ENCODE results near the gene KRT35.

KRT35 gene

DNA sequence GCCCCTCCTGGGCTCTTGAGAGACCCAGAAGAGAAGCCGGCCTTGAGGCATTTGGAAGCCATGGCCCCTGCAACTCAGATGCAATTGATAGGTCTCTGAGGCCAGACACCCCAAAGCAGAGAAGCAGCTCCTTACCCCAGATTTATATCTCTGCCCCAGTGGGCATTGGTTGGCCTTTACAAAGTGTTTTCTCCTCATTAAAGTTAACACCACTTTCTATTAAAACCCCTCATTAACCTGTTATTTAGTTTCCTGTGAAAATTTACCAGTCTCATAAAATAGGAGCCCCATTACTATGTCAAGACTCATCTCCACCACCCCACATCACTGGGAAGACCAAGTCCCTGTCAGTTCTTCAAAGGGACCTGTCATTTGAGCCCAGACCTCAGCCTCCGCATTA lies at the start of gene KRT35:
KRT35 (minus strand) TSS at position 116 of the 400 bp plus-strand sequence; CDS start at position 62, 54 bp downstream.
- no peak for DNase-seq

DNA sequence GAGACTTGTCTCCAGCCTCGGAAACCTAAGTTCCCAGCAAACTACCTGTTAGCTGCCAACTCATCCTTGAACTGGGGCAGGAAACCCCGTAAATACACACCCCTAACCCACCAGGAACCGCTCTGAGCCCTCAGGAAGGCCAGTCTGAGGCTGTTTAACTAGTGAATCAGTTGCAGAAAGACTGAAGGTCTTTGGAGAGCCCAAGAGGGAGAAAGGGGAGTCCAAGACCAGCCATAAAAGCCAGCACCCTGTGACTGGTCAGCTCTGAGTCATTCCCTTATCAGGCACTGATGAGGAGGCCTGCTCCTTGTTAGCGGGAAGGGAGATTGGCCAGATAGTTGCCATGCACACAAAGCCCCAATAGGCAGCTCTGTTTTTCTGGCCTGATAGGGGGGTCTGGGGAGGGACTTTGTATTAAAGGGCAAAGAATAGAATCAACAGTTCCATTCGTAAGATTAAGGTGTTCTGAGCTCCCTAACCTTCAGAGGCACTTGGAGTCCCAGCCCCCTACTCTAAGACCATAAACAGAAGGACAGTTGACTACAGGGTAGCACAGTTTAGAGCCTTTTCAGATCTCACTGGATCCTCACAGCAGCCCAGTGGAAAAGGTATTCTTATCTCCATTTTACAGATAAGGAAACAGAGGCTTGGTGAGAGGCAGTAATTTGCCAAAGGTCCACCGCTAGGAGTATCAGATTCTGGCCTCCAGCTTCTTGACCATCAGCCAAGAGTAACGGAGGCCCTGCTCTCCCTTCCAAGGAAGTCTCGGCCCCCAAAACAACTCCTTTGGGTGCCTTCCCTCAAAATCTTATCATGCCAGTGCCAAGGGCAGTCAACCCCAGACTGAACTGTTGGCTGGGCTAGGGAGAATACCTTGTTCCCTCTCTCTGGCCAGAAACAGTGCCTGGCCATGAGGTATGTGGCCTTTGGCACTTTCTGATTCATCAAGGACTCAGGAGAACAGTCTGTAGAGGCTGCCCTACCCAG lies 49.4 kb upstream of the KRT35 start:
- DNase-seq, result no peak

DNA sequence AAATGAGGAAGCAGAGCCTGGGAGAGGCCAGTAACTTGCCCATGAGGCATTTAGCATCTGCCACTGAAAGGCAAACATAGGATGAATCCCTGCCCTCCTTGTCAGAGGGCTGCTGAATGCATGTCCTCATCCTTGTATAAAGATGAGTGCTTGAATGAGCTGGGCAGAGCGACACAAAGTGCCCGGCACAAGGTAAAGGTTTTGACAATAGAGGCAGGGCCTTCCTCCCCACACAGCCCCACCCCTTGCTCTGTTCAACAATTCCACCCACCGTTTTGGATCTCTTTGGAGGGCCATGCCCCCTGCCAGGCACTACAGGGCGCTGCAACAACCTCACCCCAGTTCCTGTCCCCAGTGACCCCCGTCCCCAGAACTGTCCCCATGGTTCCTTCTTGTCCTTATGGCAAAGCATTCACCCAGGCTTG lies 48.6 kb upstream of the KRT35 start:
- no peak for DNase-seq

DNA sequence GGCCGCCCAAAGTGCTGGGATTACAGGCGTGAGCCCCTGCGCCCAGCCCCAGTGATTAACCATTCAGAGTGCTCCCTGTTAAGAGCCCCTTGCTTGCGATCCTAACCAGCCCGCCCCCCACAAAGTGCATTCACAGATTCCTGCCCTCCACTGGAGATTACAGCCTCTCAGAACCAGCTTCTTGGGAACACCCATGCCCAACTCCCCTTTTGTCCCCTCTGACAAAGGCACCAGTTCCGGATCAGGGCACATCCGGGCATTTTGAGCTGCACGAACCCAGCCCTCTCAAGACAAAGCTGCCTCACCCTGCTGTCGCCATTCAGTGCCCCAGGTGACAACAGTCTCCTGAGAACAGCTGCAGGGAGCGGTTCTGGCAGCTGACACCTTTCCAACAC lies 48.0 kb upstream of the KRT35 start:
- DNase-seq, result peak; percentile 19

DNA sequence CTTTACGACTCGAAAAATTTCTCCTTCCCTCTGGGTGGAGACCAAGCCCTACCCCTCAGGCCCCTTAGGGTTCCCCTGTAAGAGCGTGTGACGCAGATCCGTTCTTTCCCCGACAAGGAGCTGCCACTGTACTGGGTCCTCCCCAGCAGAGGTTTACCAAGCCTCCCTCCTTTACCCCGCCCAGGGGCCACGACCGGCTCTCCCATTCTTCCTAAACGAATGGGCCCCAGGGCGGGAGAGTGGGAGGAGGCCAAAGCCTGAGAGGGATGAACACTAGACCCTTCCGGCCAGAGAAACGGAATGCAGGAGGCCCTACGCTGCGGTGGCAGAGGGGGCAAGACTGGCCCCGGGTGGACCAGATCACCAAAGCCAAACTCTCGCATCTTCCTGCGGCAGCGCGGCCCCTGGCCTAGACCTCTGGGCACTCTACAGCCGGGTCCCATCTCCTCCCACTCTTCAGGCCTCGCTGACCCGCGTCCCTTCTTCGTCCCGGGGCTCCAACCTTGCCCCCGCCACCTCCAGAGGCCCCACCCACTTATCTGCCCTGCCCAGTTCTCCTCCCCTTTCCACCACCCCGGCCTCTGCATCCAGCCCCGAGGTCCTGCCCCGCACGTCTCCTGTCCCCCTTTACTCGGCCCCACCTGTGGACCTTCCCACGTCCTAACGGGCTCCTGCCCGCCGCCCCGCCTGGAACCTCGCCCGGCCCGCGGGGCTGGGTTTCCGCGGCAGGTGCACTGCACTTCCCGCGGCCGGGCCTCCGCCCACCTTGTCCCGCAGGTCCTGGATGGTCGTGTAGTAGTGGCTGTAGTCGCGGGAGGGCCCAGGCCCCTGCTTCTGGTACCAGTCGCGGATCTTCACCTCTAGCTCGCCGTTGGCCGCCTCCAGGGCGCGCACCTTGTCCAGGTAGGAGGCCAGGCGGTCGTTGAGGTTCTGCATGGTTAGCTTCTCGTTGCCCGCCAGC lies 46.4 kb upstream of the KRT35 start:
- peak; percentile 19 for DNase-seq

DNA sequence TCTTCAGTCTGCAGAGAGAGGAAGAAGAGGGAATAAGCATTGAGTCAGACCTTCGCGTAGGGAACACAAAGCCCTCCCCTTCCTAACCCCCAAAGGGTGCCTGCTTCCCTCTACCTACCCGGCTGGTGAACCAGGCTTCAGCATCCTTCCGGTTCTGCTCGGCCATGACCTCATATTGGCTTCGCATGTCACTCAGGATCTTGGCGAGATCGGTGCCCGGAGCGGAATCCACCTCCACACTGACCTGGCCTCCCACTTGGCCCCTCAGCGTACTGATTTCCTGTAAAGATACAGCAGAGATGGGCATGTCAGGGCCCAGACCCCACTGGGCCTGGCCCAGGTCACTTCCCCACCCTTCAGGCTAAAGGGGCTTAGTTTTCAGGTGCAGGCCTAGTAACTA lies 43.3 kb upstream of the KRT35 start:
- DNase-seq, result peak; percentile 23

DNA sequence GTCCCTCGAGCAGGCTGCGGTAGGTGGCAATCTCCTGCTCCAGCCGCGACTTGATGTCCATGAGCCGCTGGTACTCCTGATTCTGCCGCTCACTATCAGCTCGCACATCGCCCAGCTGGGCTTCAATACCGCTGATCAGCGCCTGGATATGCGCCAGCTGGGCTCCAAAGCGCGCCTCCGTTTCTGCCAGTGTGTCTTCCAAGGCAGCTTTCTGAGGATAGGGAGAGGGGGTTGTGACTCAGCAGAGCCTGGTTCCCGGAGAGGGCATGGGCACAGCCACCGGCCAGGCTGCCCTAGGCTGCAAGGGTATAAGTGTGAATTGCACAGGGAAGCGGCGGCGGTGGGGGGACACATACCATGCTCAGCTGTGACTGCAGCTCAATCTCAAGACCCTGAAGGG lies 42.8 kb upstream of the KRT35 start:
- DNase-seq, result peak; percentile 72

DNA sequence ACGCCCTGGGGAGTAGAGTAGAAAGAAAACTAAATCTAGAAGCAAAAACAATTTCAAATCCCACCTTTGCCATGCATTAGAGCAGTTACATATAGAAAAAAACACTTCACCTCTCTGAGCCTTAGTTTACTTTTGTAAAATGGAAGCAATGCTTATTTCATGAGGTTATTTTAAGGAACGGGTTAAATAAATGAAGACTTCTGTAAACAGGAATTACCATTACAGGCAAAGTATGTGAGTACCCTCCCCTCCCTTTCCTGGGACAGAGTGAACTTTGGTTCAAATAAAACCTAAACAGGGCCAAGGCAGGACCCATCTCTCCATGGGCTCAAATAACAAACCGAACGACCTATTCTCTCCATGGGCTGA lies 42.3 kb upstream of the KRT35 start:
- no peak for DNase-seq

DNA sequence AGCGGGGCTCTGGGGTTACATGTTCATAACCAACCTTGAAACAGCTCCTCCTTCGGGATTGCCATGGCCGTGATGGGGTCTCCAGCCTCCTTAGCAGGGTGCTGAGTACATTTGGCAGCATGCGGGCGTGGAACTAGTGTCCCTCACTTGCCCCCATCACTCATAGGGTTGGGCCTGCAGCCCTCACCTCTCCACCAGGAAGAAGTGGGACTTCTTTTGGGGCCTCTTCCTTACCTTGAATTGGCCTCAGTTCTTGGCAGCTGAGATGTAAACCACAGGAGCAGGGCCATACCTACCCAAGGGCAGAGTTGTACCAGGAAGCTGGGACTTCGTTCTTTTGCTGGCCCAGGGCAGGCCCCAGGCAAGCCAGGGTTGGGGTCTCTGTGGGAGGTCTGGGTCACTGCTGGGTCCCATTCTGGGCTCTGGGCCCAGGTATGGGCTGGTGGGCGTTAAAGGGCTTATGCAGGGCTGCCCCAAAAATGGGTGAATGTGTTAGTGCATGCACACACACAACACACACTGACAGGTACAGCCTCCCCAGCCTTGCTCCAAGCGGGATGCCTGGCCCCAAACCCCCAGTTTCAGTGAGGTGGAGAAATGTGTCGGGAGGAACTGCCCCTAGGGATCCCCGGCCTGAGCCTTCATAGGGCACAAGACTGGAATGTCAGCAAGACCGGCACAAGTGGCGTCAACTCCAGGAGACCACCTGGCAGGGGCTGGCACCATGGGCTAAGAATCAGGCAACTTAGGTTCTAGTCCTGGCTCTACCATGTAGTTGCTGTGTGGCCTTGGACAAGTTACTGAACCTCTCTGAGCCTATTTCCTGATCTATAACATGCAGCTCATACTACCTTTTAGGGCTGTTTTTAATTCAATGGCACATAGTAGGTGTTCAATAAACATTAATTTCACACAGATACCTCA lies 41.6 kb upstream of the KRT35 start:
- peak; percentile 12 for DNase-seq

DNA sequence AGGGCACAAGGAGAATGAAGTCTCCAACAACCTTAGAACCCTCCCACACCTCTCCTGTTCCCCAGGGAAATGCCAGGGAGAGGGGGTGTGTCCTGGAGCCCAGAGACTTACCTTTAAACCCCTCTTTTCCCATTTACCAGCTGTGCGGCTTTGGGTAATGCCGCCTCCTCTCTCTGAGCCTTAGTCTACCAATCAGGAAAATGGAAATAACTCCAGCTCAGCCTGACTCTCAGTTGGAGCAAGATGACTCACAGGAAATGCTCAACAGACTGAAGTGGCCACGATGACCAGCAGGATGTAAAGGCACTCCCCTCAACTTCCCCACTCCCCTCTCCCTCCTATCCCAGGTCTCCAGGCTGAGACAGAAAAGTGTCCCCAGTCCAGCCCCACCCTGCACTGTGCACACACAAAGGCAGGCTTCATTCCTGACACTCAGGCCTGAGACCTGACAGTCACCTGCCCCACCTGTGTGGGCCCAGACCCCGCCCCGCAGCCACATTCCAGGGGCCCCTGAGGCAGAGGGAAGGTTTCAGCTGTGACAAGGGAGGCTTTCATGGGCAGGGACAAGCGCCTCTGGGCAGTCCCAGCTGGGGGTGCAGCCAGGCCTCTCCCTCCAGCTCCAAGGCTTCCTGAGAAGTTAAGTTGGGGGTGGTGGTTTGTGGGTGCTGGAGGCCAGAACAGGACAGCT lies 40.8 kb upstream of the KRT35 start:
- peak; percentile 31 for DNase-seq

DNA sequence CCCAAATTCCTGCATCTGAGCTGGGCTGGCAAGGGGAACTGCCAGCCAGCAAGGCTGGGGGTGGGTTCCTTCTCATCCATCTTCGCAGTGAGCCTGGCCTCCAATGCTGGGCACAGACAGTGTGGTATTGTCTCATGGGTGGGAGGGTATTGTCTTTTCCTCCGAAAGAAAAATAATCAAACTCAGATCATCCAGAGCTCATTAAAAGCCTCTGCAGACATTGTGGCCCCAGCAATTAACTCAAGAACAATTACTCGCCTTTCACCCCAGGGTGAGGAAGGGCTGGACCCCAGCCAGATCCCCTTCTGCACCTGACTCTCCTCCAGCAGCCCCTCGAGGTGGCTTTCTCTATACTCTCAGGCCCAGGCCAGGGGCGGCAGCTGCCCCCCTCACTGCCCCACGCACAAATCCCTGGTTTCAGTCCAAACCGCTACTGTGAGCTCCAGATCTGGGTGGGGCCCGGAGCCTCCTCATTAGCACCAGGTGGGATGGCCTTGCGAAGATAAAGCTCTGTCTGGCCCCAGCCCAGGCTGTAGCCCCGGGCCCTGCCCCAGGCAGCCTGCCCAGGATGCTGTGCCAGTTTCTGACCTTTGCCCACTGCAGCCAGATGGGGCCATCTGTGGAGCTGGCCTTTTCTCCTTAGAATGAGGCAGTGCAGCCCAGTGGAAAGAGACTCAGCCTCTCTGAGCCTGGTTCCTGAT lies 40.0 kb upstream of the KRT35 start:
- peak; percentile 97 for DNase-seq

DNA sequence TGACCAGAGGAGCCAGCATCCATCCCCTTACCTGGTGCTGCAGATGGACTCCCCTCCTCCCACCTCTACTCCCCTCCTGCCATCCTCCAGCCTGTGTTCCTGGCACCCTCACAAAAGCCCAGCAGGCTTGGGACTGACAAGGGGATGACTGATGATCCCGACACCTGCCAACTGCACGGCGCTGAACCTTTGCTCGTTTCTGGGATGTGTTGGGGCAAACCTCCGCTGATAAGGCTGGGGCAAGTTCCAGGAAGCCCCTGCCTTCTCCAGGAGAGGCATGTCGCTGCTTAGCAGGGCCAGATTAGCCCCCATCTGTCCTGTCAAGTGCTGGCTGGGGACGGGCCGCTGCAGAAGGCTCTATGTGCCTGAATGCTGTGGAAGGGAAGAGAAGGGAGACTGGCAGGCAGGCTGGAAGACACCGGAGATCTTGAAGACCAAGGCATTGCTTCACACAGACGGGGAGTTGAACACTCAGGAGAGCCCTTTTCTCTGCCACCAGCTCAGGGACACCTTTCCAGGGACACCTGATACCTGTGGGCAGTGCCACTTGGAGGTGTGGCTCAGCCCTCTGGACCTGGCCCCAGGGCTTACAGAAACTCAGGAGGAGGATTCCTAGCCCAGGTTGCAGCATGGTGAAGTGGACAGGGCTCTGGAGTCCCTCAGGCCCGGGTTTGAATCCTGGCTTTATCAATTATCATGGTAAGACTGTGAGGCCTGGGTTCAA lies 38.7 kb upstream of the KRT35 start:
- DNase-seq, result peak; percentile 93

DNA sequence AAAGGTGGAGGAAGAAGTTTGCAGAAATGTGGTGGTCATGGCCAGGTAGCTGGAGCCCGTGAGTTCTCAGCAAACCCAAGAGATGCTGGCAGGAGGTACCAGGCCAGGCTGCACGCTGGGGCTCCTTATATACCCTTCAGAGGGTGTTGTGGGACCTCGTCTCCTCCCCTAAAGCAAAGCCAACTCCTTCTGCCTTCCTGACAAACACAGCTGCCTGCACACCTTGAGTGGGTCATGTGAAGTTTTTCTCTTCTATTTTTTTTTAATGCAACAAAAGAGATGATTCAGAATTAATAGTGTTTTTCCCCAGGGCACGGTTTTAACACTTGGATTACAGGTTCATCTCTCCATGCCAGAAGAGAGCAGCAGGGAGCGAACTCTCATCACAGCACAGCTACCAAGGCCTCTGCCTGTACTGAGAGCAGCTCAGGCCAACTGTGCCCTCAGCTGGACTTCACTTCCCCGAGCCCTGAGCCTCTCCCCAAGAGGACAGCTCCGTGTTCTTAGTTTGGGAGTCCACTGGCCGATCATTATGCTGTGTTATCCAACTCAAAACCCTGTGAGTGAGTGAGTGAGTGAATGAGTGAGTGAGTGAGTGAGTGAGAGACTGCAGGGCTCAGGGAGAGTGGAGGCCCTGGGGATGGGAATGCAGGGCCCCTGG lies 38.0 kb upstream of the KRT35 start, which contains the start of gene KRT15:
KRT15 (minus strand) TSS at position 102 of the 661 bp plus-strand sequence; CDS start at position 39, 63 bp downstream.
- DNase-seq, result peak; percentile 63

DNA sequence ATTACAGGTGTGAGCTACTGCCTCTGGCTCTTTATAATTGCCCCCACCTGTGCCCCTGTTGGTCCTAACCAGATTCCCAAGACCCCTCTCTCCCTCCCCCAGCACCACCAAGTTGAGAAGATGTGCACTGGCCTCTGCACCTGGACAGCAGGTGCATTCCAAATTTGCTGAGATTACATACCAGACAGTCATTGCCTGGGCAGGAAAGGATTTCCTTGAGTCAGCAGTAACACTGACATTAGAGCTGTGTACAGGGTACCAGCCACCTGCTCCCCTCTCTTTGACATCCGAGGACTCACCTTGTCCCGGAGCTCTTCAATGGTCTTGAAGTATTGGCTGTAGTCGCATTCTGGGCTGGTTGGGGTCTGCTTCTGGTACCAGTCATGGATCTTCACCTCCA lies 37.1 kb upstream of the KRT35 start:
- peak; percentile 49 for DNase-seq

DNA sequence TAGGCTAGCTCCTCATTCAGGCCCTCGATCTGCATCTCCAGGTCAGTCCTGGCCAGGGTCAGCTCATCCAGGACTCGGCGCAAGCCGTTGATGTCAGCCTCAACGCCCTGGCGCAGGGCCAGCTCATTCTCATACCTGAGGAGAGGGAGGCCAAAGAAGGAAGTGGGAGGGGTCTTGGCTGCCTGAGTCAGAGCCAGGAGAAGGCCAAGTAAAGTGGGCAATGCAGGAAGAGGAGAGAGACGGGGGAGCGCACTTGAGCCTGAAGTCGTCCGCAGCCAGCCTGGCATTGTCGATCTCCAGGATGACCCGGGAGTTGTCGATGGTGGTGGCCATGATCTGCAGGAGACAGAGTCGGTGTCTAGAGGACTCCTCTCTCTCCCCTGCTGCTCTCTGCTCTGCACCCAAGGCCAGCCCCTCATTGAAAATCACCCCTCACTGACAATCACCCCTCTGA lies 35.9 kb upstream of the KRT35 start:
- DNase-seq, result no peak

DNA sequence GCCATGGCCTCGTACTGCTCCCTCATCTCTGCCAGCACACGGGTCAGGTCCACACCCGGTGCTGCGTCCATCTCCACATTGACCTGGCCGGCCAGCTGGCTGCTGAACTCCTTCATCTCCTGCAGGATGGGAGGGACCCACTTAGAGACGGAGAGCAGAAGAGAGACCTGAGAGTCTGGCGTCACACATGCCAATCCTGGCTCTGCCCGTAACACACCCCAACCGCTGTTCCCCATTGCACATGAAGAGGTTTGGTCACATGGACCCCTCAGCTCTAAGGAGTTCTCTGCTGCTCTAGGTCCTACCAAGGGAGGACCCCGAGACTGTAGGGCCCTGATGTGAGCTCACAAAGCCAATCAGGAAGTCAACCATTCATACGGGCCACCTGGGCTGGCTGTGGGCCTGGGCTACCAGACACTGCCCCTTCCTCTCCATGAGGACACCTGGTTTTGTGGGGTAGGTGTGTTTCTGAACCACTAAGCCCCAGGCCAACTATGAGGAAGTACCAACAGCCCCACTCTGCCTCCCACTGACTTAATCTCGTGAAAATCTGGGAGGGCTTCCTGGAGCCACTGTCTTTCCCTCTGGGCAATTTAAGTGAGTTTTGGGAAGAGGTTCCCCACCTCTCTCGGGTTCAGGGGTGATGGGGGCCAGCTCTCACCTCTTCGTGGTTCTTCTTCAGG lies 35.3 kb upstream of the KRT35 start:
- DNase-seq, result no peak

DNA sequence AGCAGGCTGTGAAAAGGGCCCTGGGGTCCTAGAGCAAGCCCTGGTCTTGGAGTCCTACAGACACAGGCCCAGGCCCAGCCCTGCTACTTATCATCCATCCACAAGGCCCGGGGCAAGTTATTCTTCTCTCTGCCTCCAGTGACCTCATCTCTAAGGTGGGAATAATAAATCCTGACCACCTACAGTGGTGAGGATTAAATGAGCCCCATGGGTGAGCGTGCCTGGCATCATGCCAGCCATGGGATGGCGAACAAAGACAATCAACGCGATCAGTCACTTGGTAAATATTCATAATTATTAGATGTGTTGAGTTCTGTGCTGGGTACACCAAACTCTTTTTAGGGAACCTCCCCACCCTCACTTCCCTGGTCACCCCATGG lies 32.2 kb upstream of the KRT35 start:
- peak; percentile 60 for DNase-seq

DNA sequence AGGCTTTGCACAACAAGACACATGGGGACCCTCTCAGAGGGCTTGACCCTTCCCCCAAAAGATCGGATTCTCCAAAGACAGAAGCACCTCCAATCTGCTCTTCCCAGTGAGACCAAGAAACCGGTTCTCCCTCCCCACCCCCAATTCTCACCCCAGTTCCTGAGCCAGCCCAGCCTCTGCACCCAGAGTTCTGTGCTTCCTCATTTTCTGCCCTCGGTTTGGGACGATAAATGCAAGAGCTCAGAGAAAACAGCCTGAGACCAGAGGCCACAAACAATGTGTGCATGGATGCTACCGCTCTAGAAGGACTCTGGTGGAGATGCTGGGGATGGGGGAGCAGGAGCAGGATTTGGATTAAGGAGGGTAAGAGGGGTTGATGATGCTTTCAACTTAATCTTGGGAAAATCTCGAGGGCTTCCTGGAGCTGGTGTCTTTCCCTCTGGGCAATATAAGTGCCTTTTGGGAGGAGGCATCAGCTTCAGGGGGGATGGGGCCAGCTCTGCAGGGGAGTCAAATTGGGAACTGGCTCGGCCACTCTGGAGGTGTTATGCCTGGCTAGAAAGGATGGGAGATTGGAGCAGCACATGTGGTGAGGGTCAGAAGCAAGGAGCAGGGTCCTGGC lies 31.7 kb upstream of the KRT35 start:
- no peak for DNase-seq

DNA sequence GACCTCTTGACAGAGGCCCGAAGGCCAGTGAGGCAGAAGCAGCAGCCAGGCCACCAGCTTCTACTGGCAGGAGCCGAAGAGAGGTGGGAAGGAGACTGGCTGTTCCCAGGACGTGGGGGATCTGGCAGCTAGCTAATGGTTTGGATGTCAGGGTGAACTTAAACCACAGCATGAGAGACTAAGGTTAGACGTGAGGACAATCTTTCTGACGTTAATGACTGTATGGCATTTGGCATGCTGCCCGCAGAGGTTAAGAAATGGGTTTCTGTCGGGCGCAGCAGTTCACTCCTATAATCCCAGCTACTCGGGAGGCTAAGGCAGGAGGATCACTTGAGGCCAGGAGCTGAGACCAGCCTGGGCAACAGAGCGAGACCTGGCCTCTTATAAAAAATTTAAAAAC lies 30.8 kb upstream of the KRT35 start:
- no peak for DNase-seq

All from NCI-H1105 treated with DMSO at 0.1 percent for 48 hours (cell line).